GM12891 (cell line): ENCODE results near the gene KCNT1.

Experiments
- POLR2A ChIP-seq: IDR thresholded peaks from 2 replicates; pipeline ENCODE4 v1.6.1; 2011; ENCODE audit warnings: low read depth, low read length, control low read depth
- TAF1 ChIP-seq: IDR thresholded peaks from 2 replicates; pipeline ENCODE4 v1.6.1; 2011; ENCODE audit warnings: low read depth, low read length, control low read depth

- TF ChIP-seq POLR2A (no peak), TAF1 (no peak)
These were observed 138.1 kb downstream of the KCNT1 start for GRCh38 chr9:135840107-135840506.
